NCI-H187 treated with DMSO at 0.1 percent for 48 hours (cell line): ENCODE data around the gene A4GALT.

Experiments used
- DNase-seq: peaks from one replicate; lab custom pipeline; 2025; lab: John Stamatoyannopoulos, UW

Gene A4GALT

DNA sequence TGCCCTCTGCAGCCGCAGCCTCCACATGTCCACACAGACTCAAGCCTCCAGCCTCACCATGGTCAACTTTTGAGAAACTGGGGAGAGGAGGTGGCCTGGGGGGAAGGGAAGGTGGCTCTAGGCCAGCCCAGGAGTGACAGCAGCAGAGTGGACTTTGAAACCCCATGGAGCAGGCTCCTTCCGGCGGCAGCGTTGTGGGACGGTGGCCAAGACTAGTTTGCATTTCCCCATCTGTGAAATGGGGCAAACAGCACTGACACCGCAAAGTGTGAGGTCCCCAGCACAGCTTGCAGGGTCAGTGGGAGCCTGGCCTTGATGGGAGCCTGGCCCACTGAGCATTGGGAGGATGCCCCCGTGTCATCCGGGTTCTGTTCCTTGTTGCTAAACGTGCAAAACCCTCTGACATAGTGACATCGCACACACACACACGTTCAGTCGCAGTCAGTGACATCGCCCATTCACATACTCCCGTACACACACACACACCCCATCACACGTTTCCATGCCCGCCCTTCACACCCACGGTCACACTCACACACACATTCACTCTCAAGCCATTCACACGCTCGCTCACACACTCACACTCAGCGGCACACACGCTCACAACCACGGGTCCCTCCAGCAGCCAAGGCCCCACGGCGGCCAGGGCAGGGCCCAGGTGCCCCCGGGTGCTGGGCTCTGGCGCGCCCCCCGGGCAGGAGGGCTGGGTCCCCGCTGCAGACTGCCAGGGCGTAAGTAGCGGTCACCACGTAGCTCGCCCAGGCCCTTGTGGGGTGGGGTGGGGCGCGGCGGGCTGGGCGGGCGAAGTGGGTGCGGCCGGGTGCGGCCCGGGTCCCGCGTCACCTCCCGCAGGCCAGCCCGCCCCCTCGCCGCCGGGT lies 72.1 kb downstream of the A4GALT start:
- no peak for DNase-seq

DNA sequence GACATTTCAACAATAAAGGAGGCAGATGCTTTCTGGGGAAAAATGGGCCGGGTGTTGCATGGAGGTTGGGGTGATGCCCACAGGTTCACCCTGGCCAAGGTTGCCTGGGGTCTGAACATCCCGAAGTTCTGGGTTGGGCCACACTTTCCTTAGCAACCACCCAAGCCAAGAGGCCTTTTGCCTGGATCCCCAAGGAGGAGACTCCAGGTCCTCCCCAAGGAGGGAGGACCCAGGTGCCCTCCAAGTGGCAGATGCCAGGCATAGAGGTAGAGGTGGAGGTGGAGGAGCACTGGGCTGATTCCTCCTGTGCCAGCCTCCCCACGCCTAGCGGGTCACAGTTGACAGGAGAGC lies 72.7 kb downstream of the A4GALT start:
- DNase-seq = no peak

DNA sequence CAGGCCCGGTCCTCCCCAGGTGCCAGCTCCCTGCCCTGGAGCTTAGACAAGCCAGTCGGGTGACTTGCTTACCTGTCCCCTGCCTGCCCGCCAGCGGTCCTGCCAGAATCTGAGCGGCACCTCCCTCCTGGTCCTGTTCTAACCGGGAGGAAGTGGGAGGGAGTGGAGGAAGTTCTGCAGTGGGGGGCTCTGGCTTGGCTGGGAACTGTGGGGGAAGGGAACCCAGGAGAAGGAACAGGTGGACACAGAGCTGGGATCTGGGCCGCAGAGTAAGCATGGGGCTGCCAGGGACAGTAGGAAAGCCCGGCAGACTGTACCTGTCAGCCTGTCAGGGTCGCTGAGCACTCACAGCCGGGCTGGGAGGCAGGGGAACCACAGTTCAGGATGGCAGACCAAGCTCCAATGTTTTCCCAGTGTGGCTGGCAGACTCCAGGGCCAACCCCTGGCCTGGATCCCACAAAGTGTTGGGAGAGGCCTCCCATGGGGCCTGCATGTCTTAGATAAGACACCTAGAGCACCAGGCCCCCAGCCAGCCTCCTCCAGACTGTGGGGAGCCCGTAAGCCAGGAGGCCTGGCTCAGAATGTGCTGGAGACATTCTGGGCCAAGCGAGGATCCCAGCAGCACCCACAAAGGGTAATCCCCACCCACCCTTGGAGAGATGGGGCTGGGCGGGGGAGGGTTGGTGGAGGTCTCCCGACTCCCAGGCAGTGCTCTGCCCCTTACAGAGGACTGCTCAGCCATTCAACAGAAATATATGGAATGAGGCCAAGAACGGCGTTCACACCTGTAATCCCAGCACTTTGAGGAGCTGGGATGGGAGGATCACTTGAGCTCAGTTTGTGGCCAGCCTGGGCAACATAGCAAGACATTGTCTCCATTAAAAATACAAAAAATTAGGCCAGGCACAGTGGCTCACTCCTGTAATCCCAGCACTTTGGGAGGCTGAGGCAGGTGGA lies 73.8 kb downstream of the A4GALT start:
- DNase-seq = no peak

DNA sequence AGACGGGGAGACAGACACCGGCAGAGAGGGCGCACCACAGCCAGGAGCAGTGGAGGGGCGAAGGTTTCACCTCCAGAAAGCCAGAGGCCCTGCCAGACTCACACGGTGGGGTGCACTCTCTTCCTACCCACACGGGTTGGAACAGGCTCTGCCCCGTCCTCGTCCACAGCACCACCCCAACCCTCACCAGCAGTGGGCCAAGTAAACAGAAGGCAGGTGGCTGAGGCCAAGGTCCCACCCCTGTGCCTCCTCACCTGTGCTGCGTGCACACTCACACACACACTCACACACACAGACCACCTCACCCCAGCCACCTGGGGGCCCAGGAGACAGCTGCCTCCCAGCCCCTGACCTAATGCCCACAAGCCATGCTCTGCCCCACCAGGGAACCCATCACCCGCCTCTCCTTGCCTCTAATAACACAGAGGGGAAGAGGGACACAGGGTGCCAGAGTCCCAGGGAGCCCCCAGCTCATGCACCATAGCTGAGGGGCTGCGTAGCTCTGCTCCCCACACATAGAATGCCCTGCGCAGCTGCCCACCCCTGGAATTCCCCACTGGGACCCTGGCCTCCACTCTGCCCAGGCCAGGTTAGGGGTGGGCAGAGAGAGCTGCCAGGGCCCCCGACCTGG lies 74.6 kb downstream of the A4GALT start:
- DNase-seq = no peak

DNA sequence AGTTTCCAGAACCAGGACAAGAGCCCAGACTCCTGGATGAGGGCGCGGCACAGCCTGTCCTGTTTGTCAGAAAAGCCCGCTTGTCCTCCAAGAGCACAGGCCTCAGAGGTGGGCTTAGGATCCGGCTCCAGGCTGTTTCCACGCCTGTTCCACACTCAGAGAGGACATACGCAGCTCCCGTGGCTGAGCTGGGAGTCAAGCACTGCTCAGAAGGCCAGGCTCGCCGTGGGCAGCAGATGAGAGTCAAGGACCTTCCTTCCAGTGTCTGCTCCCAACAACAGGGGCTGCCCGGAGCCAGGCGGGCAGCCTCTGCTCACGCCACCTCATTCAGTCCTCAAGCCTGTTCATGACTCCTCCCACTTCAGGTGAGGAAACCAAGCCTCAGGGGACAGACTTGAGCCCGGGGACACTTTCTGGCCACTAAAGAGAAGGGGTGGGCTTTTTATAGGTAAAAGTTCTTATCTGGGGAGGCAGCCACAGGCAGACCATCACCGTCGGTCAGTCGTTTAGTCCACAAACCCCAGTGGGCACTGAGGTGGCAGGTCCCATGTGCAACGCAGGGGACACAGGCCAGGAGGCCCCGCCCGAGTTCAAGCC lies 75.2 kb downstream of the A4GALT start:
- DNase-seq = no peak

DNA sequence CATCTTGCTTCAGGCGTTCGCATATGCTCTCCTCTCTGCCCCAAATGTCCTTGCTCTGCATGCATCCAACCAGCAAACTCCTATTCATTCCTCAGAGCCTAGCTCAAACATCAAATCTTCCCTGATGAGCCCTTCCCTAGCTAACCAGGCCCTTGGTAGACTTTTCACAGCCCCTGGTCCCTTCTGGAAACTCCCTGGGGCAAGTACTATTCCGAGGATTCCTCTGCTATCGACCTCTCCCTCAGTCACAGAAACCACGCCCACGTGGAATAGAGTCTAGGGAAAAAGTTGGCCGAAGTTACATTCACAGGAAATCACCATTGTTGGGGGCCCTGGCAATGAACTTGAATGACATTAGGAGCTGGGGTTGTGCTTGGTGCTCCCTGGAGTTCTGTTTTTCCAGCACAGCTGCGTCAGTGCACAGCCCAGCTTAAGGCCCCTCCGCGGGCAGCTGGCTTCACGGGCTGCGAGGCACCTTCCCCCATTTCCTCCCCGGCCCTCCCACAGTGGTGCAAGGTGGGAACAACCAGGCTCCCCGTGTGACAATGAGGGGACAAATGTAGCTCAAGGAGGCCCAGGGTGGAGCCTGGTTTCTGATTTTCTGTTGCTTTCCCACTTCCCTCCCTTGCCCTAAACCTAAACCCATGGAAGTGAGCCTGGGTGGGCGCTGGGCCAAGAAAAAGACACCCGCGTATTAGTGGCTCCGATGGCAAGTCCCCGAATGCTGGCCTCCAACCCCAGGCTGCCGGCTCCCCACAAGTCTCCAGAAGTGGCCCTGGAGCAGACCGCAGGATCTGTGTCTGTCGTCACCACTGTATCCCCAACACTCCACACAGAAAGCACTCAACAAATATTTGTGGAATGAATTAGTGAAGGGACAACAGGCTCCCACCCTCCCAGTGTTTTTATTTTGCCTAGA lies 76.0 kb downstream of the A4GALT start:
- DNase-seq = no peak

DNA sequence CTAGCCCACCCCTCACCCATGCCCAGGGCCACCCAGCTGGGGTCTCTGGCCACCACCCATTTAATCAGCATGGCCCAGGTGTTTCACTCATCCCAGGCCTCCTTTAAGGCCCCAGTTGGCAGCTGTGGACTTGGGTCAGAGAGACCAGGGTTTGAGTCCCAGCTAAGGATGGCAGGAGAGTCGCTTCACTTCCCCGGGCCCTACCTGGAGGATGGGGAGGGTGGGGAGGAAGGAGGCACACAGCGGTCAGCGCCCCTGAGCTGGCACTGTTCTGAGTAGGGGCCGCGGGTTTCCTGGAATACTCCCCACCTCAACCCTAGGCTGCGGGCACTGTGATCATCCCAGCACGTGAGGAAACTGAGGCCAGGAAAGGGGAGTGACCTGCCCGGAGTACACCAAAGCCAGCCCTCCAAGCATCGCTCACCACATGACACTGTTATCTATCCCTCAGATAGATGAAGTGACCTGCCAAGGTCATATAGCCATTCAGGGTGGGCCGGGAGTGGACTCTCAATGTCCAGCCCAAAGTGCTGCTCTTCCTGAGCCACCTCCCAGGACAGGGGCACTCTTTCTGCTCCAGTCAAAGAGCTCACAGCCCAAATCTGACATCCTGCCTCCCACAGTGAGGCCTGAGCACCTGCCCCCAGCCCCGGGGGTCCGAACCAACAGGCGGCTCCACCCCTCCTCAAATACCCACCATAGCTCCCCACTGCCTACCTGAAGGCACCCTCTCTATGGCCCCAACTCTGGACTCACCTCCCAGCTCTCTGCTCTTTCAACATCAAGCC lies 76.8 kb downstream of the A4GALT start:
- no peak for DNase-seq

DNA sequence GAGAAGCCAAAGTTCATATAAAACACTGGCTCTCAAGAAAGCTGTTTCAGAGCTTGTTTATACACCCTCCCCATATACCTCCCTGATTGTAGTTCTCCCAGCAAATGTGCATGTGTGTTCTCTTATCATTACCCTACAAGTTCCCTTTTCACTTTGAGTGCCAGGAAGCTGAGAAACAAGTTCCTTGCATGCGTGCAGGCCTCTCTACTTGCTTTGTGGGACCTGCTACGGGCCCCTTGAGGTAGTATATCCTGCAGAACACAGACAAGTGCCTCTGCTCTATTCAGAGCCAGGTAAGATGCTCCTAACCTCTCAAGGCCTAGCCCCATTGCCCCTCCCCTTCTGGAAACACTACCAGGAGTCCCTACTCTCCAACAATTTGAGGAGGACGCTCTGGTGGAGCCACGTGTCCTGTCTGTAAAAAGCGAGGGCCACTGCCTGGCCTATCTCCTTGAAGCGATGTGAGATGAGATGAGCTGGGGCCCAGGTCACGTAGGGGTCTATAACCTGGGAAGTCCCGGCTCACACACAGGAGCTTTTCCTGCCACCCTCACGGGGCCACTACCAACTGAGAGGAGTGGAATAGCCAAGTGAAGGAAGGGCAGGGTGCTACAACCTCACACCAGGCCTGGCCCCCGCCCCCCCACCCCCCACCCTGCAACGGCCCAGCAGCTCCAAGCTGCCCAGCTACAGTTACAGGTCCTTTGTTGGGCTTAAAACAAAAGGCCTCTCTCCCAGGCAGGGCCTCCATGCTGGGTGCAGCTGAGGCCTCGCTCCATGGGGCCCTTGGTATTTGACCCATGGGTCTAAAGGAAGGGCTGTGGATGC lies 77.7 kb downstream of the A4GALT start:
- DNase-seq = no peak
